ENCODE results near the gene SLC37A2.

SLC37A2 gene

DNA sequence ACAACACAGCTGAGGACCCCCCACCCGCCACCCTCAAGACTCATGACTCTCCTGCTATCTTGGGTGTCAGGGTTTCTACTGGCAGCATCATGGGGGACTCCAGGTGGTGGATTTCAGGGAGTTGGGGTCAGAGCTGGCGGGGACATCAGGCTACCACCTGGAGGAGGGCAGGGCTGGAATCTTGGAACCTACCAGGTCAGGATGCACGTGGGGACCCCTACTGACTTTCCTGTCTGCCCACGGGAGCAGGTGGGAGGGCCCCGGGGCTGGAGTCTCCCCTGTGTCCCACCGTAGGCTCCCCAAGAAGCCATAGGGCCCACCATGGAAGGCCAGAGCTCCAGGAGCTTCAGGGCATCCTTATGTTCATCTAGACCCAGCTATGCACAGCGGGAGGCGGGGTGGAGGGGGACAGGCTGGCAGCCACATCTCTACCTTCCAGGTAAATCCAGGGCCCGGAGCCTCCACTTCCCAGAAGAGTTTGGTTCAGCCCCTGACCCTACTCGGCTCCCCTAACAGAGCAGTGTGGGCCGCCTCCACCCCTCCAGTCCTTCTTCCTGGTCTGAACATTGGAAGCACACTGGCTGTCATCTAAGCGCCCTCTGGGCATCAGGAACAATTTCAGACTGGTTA, 10.0 kb downstream of the SLC37A2 start:
- in situ Hi-C loops (cut with HindIII; ENCODE audit: low pct_unique_long_range_greater_than_20kb, low sequenced_read_pairs), result no loop called here
- TF ChIP-seq JUND (IDR thresholded peaks at IDR 0.05; ENCODE audit: low read depth), result no peak
- DNase-seq (ENCODE audit: low read depth in 1 of 2, low spot score in 1 of 2), result no peak

DNA sequence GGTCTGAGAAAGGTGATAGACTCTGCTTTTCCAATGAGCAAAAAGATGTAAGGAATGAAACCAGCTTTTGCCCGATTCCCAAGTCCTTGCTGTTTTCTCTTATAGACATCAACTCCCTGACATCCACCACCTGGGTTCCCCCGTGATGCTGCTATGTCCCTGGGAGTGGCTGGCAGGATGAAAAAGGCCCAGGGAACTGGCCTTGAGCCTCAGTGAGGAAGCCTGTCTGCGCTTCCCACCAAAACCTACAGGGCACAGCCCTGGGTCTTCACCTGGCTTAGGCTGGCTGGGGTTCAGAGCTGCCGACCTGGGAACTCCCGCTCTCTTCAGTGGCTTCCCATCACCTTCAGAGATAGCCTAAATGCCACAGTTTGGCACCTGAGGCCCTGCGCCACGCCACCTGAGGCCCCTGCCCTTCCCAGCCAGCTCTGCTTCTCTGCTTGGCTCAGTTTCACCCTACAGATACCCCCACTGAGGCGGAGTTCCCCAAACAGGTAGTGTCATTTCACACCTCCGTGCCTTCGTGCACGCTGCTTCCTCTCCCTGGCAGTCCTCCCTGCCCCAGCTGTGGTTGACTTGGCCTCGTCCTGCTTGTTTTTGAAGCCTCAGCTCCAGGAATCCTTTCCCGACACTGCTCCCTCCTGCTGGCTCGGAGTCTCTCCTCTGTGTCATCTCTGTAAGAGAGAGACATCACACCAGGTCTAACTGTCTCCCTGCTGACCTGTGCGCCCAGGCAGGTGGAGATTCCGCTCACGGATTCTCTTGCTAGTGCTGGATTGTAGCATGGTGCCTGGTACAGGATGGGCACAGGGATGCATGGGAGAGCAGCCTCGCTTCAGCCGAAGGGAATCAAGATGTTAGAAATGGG, 10.7 kb downstream of the SLC37A2 start:
- in situ Hi-C loops (cut with HindIII; ENCODE audit: low pct_unique_long_range_greater_than_20kb, low sequenced_read_pairs), result no loop called here
- TF ChIP-seq JUND (IDR thresholded peaks at IDR 0.05; ENCODE audit: low read depth), result no peak
- no peak for DNase-seq (ENCODE audit: low read depth in 1 of 2, low spot score in 1 of 2)

DNA sequence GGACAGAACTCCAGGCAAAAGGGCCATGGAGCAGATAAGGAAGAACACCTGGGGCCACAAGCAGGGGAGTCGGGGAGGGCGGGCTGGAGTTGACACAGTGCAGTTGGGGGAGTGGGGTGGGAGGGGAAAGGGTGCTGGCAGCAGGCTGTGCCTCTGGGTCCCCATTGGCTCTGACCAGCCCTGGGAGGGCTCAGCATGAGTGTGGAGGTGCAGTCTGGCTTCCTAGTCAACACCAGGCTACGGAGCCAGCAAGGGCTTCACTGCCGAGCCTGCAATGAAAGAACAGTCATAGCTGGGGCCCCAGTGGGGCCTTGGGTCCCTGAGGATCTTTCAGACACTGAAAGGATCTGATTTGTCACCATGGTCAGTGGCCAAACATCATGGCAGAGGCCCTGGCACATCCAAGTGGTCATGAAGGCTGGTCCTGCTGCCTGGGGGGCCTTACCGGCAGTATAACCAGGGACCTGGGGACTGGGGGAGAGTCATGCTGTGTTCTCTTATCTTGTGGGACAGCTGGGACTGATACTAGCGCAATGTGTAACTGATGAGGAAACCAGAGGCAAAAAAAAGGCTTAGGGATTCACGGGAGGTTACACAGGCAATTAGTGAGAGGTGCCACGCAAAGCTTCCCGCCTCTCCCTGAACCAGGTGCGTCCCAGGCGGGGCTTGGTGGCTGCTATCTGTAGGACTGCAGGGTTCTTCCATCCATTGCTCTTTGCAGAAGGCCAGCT, 11.6 kb downstream of the SLC37A2 start:
- in situ Hi-C loops (cut with HindIII; ENCODE audit: low pct_unique_long_range_greater_than_20kb, low sequenced_read_pairs), result no loop called here
- no peak for DNase-seq (ENCODE audit: low read depth in 1 of 2, low spot score in 1 of 2)
- no peak for TF ChIP-seq JUND (IDR thresholded peaks at IDR 0.05; ENCODE audit: low read depth)

DNA sequence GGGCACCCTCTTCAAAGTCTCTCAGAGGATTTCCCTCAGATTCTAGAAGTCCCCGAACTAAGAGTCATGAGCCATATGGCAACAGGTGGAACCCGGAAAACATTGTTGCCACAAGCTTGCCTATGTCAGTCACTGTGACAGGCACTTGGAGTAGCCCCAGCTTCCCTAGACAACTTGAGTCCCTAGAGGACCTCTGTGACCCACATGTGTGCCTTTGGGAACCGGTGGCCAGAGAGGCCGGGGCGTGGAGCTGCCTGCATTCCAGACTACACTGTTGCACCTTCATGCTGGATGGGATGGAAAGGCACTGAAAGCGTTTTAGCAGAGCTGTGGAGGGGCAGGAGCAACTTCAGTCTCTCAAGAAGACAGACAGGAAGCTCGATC, 12.1 kb downstream of the SLC37A2 start:
- in situ Hi-C loops (cut with HindIII; ENCODE audit: low pct_unique_long_range_greater_than_20kb, low sequenced_read_pairs), result no loop called here
- DNase-seq (ENCODE audit: low read depth in 1 of 2, low spot score in 1 of 2), result no peak
- no peak for TF ChIP-seq JUND (IDR thresholded peaks at IDR 0.05; ENCODE audit: low read depth)

GRCh38 chr11:125075900-125076317, 12.8 kb downstream of the SLC37A2 start:
- no peak for DNase-seq (ENCODE audit: low read depth in 1 of 2, low spot score in 1 of 2)
- in situ Hi-C loops (cut with HindIII; ENCODE audit: low pct_unique_long_range_greater_than_20kb, low sequenced_read_pairs), result no loop called here
- TF ChIP-seq JUND (IDR thresholded peaks at IDR 0.05; ENCODE audit: low read depth), result no peak

DNA sequence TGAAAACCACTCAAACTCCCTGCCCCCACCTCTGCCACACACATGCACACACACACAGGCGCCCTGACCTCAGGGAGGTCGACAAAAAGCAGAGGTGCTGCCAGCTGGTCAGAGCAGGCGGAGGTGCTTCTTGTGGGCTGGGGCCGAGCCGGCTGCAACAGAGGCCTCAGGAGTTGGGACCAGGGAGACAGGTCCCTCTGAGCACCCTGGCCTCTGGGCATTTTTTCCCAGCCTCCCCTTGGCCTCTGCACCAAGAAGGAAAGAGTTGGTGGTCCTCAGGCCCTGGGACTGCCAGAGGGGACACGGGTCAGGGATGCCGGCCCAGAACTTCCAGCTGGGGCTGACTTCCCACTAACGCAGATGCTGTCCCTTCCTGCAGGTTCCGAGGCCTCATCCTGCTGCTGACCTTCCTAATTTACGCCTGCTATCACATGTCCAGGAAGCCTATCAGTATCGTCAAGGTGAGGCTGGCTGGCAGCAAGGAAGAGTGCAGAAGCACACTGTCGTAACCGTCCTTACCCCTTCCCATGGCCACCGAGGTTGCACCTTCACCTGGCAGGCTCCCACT, 13.4 kb downstream of the SLC37A2 start:
- no peak for DNase-seq (ENCODE audit: low read depth in 1 of 2, low spot score in 1 of 2)
- TF ChIP-seq JUND (IDR thresholded peaks at IDR 0.05; ENCODE audit: low read depth), result no peak
- in situ Hi-C loops (cut with HindIII; ENCODE audit: low pct_unique_long_range_greater_than_20kb, low sequenced_read_pairs), result no loop called here

DNA sequence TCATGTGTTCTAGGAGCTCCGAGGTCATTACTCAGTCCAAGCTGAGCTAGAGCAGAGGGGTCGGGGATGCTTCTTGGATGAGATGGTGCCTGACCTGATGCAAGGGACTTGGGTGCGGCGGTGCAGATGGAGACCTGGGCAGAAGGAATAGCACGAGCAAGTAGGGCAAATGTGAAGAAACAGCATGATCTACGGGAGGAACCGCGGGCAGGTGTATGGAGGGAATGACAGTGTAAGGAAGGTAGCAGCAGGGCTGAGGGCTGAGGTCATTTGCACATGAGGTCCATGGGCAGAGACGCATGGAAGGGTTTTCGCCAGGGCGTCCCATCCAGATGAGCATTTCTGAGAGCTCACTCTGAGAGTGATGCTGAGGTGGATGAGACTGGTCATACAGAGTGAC, 14.9 kb downstream of the SLC37A2 start:
- no peak for DNase-seq (ENCODE audit: low read depth in 1 of 2, low spot score in 1 of 2)
- in situ Hi-C loops (cut with HindIII; ENCODE audit: low pct_unique_long_range_greater_than_20kb, low sequenced_read_pairs), result no loop called here
- no peak for TF ChIP-seq JUND (IDR thresholded peaks at IDR 0.05; ENCODE audit: low read depth)

DNA sequence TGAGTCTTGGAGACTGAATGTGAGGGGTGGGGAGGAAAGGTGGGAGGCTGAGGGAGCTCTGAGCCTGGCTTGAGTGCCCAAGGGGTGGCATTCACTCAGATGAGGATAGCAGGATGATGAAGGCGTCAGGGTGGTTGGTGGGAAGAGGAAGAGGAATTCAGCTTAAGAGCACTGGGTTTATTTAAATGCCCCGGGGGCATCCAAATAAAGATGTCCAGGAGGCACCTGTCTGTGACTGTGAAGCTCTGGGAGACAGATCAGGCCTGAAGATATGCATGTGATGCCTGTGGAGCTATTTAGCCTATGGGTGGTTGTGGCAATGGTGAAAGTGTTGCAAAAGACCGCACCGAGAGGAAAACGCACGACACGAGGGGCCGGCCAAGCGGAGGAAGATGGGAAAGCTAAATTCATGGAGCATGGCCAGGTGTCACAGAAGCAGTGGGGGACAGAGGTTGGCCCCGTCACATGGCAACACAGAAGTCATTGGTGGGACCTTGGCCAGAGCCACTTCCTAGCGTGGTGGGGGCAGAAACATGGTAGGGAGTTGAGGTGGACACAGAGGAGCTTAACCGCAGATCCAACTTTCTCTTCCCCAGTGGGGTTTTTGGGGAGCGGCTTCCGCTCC, 15.5 kb downstream of the SLC37A2 start:
- no peak for TF ChIP-seq JUND (IDR thresholded peaks at IDR 0.05; ENCODE audit: low read depth)
- DNase-seq (ENCODE audit: low read depth in 1 of 2, low spot score in 1 of 2), result no peak

DNA sequence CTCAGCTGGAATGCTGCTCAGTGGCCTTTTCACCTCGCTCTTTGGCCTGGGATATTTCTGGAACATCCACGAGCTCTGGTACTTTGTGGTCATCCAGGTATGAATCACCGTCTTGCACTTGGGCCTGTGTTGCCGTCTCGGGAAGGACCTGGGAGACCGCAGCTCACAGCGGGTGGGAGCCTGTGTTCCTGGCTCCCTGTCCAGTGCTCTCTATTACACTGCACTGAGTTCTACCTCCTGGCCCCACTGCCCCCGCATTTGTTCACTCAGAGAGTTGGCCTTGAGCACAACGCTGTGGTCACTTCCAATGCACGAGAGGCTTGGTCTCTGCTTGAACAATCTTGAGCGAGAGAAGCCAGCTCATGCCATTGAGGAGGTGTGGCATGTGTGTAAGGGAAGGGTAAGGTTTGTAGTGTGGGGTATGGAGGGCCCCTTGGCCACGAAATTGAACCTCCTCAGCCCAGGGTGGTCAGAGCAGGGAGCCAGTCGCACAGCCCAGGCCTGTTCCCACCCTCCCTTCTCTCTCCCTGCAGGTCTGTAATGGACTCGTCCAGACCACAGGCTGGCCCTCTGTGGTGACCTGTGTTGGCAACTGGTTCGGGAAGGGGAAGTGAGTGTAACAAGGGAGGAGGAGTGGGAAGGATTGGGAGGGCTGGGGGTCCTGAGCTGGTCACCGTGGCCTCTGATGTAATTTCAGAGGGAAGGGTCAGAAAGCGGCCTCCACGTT, 16.2 kb downstream of the SLC37A2 start:
- in situ Hi-C loops (cut with HindIII; ENCODE audit: low pct_unique_long_range_greater_than_20kb, low sequenced_read_pairs), result no loop called here
- no peak for TF ChIP-seq JUND (IDR thresholded peaks at IDR 0.05; ENCODE audit: low read depth)
- DNase-seq (ENCODE audit: low read depth in 1 of 2, low spot score in 1 of 2), result no peak

More for the DNA sequence above, 15.5 kb downstream of the SLC37A2 start:
- in situ Hi-C loops (cut with HindIII; ENCODE audit: low pct_unique_long_range_greater_than_20kb, low sequenced_read_pairs), result no loop called here

DNA sequence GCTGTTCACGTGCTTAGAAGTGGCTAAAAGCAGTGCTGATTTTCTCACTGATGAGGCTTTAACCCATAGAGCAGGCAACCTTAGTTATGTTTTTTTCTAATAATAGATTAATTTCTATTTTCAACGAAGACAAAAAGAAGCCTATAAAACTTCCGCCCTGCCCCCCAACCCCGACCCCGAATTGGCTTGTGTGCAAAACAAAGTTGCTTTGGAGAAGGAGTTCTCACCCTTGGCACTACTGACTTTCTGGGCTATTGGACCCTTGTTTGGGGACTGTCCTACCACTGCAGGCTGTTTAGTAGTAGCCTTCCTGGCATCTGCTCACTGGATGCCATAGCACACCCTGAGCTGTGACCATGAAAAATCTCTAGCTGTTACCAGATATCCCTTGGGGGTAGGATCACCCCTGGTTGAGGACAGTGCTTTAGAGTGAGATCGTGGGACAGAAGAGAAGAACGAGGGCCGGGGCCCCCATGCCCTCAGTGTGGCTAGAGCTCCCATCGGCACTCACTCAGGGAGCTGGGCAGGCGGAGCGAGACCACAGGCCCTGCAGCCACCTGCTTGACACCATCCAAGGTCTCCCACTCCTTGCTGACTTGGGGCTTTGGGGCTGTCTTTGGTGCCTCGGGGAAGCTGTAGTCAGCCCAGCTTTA, 16.9 kb downstream of the SLC37A2 start:
- in situ Hi-C loops (cut with HindIII; ENCODE audit: low pct_unique_long_range_greater_than_20kb, low sequenced_read_pairs), result no loop called here
- no peak for DNase-seq (ENCODE audit: low read depth in 1 of 2, low spot score in 1 of 2)
- no peak for TF ChIP-seq JUND (IDR thresholded peaks at IDR 0.05; ENCODE audit: low read depth)

DNA sequence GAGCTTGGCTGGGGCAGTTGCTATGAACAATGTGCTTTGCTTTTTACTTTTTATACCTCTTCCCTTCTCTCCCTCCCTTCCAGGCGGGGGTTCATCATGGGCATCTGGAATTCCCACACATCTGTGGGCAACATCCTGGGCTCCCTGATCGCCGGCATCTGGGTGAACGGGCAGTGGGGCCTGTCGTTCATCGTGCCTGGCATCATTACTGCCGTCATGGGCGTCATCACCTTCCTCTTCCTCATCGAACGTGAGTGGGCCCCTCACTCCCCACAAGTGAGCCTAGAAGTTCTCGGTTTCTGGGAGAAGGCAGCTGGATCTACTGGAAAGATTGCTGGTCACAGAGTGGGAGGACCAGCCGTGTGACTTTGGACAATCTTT, 17.4 kb downstream of the SLC37A2 start:
- DNase-seq (ENCODE audit: low read depth in 1 of 2, low spot score in 1 of 2), result no peak
- TF ChIP-seq JUND (IDR thresholded peaks at IDR 0.05; ENCODE audit: low read depth), result no peak
- in situ Hi-C loops (cut with HindIII; ENCODE audit: low pct_unique_long_range_greater_than_20kb, low sequenced_read_pairs), result no loop called here
